PFSK-1 (cell line): ENCODE measurements around the gene CNTN5.

Source experiments
- FOXP2 ChIP-seq: optimal IDR thresholded peaks from 2 replicates; pipeline ENCODE3; 2011; ENCODE audit warnings: borderline replicate concordance, control low read depth, inconsistent platforms; ENCODE audit not compliant: insufficient read depth; ENCODE audit errors: extremely low read length, extremely low read depth
- POLR2AphosphoS5 ChIP-seq: IDR thresholded peaks from 2 replicates; pipeline ENCODE4 v1.6.1; 2012; ENCODE audit warnings: low read depth, mild to moderate bottlenecking, control low read depth, low read length, moderate library complexity
- REST ChIP-seq, 2 experiments: IDR thresholded peaks; 2 replicates each; pipeline versions ENCODE4 v1.6.1 to v1.8.0; 2011 to 2012; ENCODE audit warnings: low read depth in 2 of 2, low read length in 2 of 2, control low read depth in 1 of 2, inconsistent platforms in 1 of 2, mild to moderate bottlenecking in 1 of 2, moderate library complexity in 1 of 2; ENCODE audit not compliant: insufficient read depth in 1 of 2
- SIN3A ChIP-seq: IDR thresholded peaks from 2 replicates; pipeline ENCODE4 v1.6.1; 2012; ENCODE audit warnings: mild to moderate bottlenecking, low read length, moderate library complexity, borderline replicate concordance; ENCODE audit not compliant: insufficient read depth
- TAF1 ChIP-seq: IDR thresholded peaks from 2 replicates; pipeline ENCODE4 v1.6.1; 2012; ENCODE audit warnings: low read length, control low read depth, borderline replicate concordance; ENCODE audit not compliant: insufficient read depth

CNTN5 gene

GRCh38 chr11:100404907-100405306, 1384.2 kb downstream of the CNTN5 start:
- no peak for TF ChIP-seq POLR2AphosphoS5
- no peak for TF ChIP-seq TAF1
- TF ChIP-seq REST (IDR thresholded peaks at IDR 0.05; ENCODE audit: insufficient read depth in 1 of 2, low read depth in 2 of 2, low read length in 2 of 2): no peak
- TF ChIP-seq FOXP2: no peak
- no peak for TF ChIP-seq SIN3A
